K562 (cell line): ENCODE measurements around the gene GPR153. TPM values are rescaled to one million over a fixed set of nuclear protein-coding genes. Genes with fewer than 3 reads are reported as not detected.

Source experiments
- BMI1 ChIP-seq: fragments of 150-350 bp; IDR thresholded peaks from 2 replicates; pipeline ENCODE4 v1.6.1; 2014; ENCODE audit warnings: low read length
- C11orf30 ChIP-seq: fragments of 450-650 bp; IDR thresholded peaks from 2 replicates; pipeline ENCODE4 v1.6.1; 2016; ENCODE audit warnings: low read depth, mild to moderate bottlenecking
- E2F1 ChIP-seq: sonication (generic); formaldehyde crosslinking; IDR thresholded peaks from 2 replicates; pipeline ENCODE4 v1.8.1; 2023; ENCODE audit warnings: mild to moderate bottlenecking, missing genetic modification reagents, moderate library complexity
- ELF4 ChIP-seq: fragments of 450-650 bp; formaldehyde crosslinking; IDR thresholded peaks from 2 replicates; pipeline ENCODE4 v1.4.0; 2022; ENCODE audit warnings: missing genetic modification characterization
- ETS1 ChIP-seq: conservative IDR thresholded peaks from 2 replicates; pipeline ENCODE4 v1.6.1; 2011; ENCODE audit warnings: low read depth, mild to moderate bottlenecking, low read length; ENCODE audit not compliant: control insufficient read depth
- FOXA3 ChIP-seq, 2 experiments: fragments of 450-650 bp in 1 of 2; sonication (generic) in 1 of 2; formaldehyde crosslinking; IDR thresholded peaks in 1 of 2; conservative IDR thresholded peaks in 1 of 2; 2 replicates each; pipeline versions ENCODE4 v1.4.0 to v1.8.0; 2020 to 2022; ENCODE audit warnings: mild to moderate bottlenecking in 2 of 2, missing genetic modification reagents in 1 of 2
- FUS ChIP-seq: fragments of 200-400 bp; formaldehyde crosslinking; optimal IDR thresholded peaks from 2 replicates; pipeline ENCODE3; 2017; ENCODE audit warnings: low read depth, low read length
- MEF2D ChIP-seq: conservative IDR thresholded peaks from 2 replicates; pipeline ENCODE4 v1.6.1; 2016; ENCODE audit warnings: low read depth, missing genetic modification characterization, missing compliant biosample characterization
- MIER1 ChIP-seq: fragments of 450-650 bp; IDR thresholded peaks from 2 replicates; pipeline ENCODE4 v1.6.1; 2016; ENCODE audit warnings: antibody characterized with exemption, mild to moderate bottlenecking, low read depth
- MYNN ChIP-seq, 2 experiments: sonication (generic); formaldehyde crosslinking in 1 of 2; IDR thresholded peaks; 2 replicates each; pipeline versions ENCODE4 v1.5.0 to v1.6.1; 2016 to 2020; ENCODE audit warnings: antibody characterized with exemption in 1 of 2, missing genetic modification reagents in 1 of 2
- NFIC ChIP-seq: fragments of 450-650 bp; IDR thresholded peaks from 2 replicates; pipeline ENCODE4 v1.6.1; 2017; ENCODE audit warnings: mild to moderate bottlenecking, inconsistent platforms
- NKRF ChIP-seq: fragments of 450-650 bp; IDR thresholded peaks from 2 replicates; pipeline ENCODE4 v1.6.1; 2016; ENCODE audit warnings: borderline replicate concordance
- POLR2H ChIP-seq: IDR thresholded peaks from 2 replicates; pipeline ENCODE4 v1.6.1; 2016; ENCODE audit warnings: missing genetic modification characterization, low read depth, mild to moderate bottlenecking, control low read depth, missing compliant biosample characterization, moderate library complexity
- RCOR1 ChIP-seq, 2 experiments: IDR thresholded peaks; 2 replicates each; pipeline ENCODE4 v1.6.1; 2012; ENCODE audit warnings: low read depth in 2 of 2, low read length in 2 of 2, borderline replicate concordance in 1 of 2, improper control_type of control experiment in 1 of 2
- SMARCE1 ChIP-seq: fragments of 450-650 bp; IDR thresholded peaks from 2 replicates; pipeline ENCODE4 v1.7.1; 2016; ENCODE audit warnings: mild to moderate bottlenecking
- SREBF1 ChIP-seq: fragments of 150-350 bp; IDR thresholded peaks from 2 replicates; pipeline ENCODE4 v1.6.1; 2014; ENCODE audit warnings: antibody characterized with exemption, low read depth, low read length, borderline replicate concordance
- TAF1 ChIP-seq: IDR thresholded peaks from 2 replicates; pipeline ENCODE4 v1.6.1; 2011; ENCODE audit warnings: mild to moderate bottlenecking, low read length, moderate library complexity; ENCODE audit not compliant: insufficient read depth, control insufficient read depth, severe bottlenecking; ENCODE audit errors: extremely low read depth
- ZBTB5 ChIP-seq: fragments of 450-650 bp; IDR thresholded peaks from 2 replicates; pipeline ENCODE4 v1.6.1; 2017; ENCODE audit warnings: antibody characterized with exemption
- ZEB2 ChIP-seq: fragments of 450-650 bp; IDR thresholded peaks from 2 replicates; pipeline ENCODE4 v1.6.1; 2016
- ZNF778 ChIP-seq: fragments of 450-650 bp; formaldehyde crosslinking; IDR thresholded peaks from 2 replicates; pipeline ENCODE4 v1.4.0; 2020; ENCODE audit warnings: mild to moderate bottlenecking, moderate library complexity
- polyA plus RNA-seq, 8 experiments: library from polyadenylated mRNA; depleted of rRNA in 4 of 8; stranded (reverse) in 5 of 8; unstranded in 3 of 8; fragments of >200 nt; fragmentation: Nextera tagmentation in 2 of 8; fragmentation: Illumina TruSeq in 1 of 8; extraction: Ambion mirVana in 2 of 8; extraction: Trizol in 1 of 8; gene quantifications; 2 replicates each; pipeline versions ENCODE4 v1.2.1 to v1.2.3, GENCODE V29; 2011 to 2014; ENCODE audit warnings: inconsistent platforms in 1 of 8, missing spikeins in 1 of 8
- total RNA-seq, 7 experiments: library from RNA; depleted of rRNA in 6 of 7; stranded (reverse); fragments of >200 nt in 6 of 7; fragmentation: Illumina TruSeq in 2 of 7; extraction: Trizol in 2 of 7; gene quantifications; 2 replicates each; pipeline versions ENCODE4 v1.2.1 to v1.2.3, GENCODE V29; 2011 to 2021; ENCODE audit warnings: low replicate concordance in 1 of 7

Gene GPR153
- total and polyA plus RNA-seq, 9 of the 15 experiments (the other 6 are each of a cell fraction or from before 2014, with no cell fraction given): 0.01 to 1.5 (median 0.51) TPM

- TF ChIP-seq ZBTB5: no peak
- peak in 1 of 2 experiments; percentile 75; a peak in 2 of 4 replicates for TF ChIP-seq RCOR1 (IDR thresholded peaks at IDR 0.05; ENCODE audit: borderline replicate concordance in 1 of 2, low read depth in 2 of 2, low read length in 2 of 2)
- TF ChIP-seq NKRF: peak; percentile 95
- peak; percentile 86 for TF ChIP-seq POLR2H
- peak; percentile 60; the same call in 1 of the 2 replicates for TF ChIP-seq MIER1
- TF ChIP-seq FUS: peak; percentile 76
- TF ChIP-seq FOXA3 (CRISPR knock-in tag; conservative IDR thresholded peaks at IDR 0.05 in 1 of 2, IDR thresholded peaks at IDR 0.05 in 1 of 2): peak; percentile 5 to 89; a peak in 2 of 4 replicates
- TF ChIP-seq ETS1: peak; percentile 90
- no peak for TF ChIP-seq ZEB2
- TF ChIP-seq NFIC: peak; percentile 58
- TF ChIP-seq SMARCE1: 0 out of 2 replicates have a peak, but pooled peaks have one; percentile 52
- TF ChIP-seq TAF1: peak; percentile 97
- no peak for TF ChIP-seq ZNF778
- peak; percentile 84; the same call in 1 of the 2 replicates for TF ChIP-seq SREBF1
- TF ChIP-seq MYNN (IDR thresholded peaks at IDR 0.05): peak; percentile 75; the same call in 1 of the 2 replicates
- TF ChIP-seq MYNN (CRISPR knock-in tag; IDR thresholded peaks at IDR 0.05): no peak
- TF ChIP-seq C11orf30: peak; percentile 88
- 0 out of 2 replicates have a peak, but pooled peaks have one; percentile 27 for TF ChIP-seq BMI1
- peak; percentile 47; the same call in 1 of the 2 replicates for TF ChIP-seq ELF4 (CRISPR knock-in tag)
- TF ChIP-seq E2F1 (CRISPR knock-in tag): 0 out of 2 replicates have a peak, but pooled peaks have one; percentile 57
- 0 out of 2 replicates have a peak, but pooled peaks have one; percentile 40 for TF ChIP-seq MEF2D
These were observed 61.4 kb downstream of the GPR153 start, which contains the start of gene RPL22 (continued) for GRCh38 chr1:6199298-6200187.
